HL-60 (cell line): ENCODE measurements around the gene IFI27.

Source experiments
- DNase-seq, 2 experiments: peaks; one replicate each; pipeline ENCODE4 v3.0.0-alpha.2; 2010 to 2020; ENCODE audit warnings: low read depth in 1 of 2, low spot score in 1 of 2
- H3K27ac ChIP-seq: fragments of 250-450 bp; sonication (Bioruptor Pico); replicated peaks from 2 replicates; pipeline ENCODE4 v1.5.1; 2020; ENCODE audit warnings: mild to moderate bottlenecking, moderate library complexity
- H3K27me3 ChIP-seq: fragments of 250-450 bp; sonication (Bioruptor Pico); 2 replicates; pipeline ENCODE4 v1.5.1; 2021; ENCODE audit warnings: mild to moderate bottlenecking, moderate library complexity; ENCODE audit not compliant: insufficient read depth, poor library complexity, severe bottlenecking
- H3K4me3 ChIP-seq: replicated peaks from 2 replicates; pipeline ENCODE4 v1.5.1; 2011; ENCODE audit warnings: mild to moderate bottlenecking, control low read depth, low read length; ENCODE audit not compliant: insufficient read depth
- CTCF ChIP-seq: IDR thresholded peaks from one replicate; pipeline ENCODE4 v1.5.1; 2011; ENCODE audit warnings: low read length, control low read depth, inconsistent platforms; ENCODE audit not compliant: insufficient read depth
- GABPA ChIP-seq: IDR thresholded peaks from 2 replicates; pipeline ENCODE4 v1.6.1; 2012; ENCODE audit warnings: low read depth
- POLR2AphosphoS5 ChIP-seq: IDR thresholded peaks from 2 replicates; pipeline ENCODE4 v1.6.1; 2012; ENCODE audit warnings: low read depth
- SPI1 ChIP-seq: IDR thresholded peaks from 2 replicates; pipeline ENCODE4 v1.6.1; 2012; ENCODE audit warnings: low read depth, mild to moderate bottlenecking, borderline replicate concordance
- TF ChIP-seq, protein P1 (sequence below): IDR thresholded peaks from 2 replicates; pipeline ENCODE4 v1.6.1; 2012; ENCODE audit warnings: low read depth; ENCODE audit not compliant: insufficient replicate concordance

IFI27 gene

GRCh38 chr14:94139006-94139405, 28.5 kb downstream of the IFI27 start:
- TF ChIP-seq, protein P1, sequence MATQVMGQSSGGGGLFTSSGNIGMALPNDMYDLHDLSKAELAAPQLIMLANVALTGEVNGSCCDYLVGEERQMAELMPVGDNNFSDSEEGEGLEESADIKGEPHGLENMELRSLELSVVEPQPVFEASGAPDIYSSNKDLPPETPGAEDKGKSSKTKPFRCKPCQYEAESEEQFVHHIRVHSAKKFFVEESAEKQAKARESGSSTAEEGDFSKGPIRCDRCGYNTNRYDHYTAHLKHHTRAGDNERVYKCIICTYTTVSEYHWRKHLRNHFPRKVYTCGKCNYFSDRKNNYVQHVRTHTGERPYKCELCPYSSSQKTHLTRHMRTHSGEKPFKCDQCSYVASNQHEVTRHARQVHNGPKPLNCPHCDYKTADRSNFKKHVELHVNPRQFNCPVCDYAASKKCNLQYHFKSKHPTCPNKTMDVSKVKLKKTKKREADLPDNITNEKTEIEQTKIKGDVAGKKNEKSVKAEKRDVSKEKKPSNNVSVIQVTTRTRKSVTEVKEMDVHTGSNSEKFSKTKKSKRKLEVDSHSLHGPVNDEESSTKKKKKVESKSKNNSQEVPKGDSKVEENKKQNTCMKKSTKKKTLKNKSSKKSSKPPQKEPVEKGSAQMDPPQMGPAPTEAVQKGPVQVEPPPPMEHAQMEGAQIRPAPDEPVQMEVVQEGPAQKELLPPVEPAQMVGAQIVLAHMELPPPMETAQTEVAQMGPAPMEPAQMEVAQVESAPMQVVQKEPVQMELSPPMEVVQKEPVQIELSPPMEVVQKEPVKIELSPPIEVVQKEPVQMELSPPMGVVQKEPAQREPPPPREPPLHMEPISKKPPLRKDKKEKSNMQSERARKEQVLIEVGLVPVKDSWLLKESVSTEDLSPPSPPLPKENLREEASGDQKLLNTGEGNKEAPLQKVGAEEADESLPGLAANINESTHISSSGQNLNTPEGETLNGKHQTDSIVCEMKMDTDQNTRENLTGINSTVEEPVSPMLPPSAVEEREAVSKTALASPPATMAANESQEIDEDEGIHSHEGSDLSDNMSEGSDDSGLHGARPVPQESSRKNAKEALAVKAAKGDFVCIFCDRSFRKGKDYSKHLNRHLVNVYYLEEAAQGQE: no peak
- no peak for TF ChIP-seq CTCF
- no peak for TF ChIP-seq GABPA
- TF ChIP-seq POLR2AphosphoS5: no peak
- no peak for TF ChIP-seq SPI1
- no peak for DNase-seq
- H3K27ac ChIP-seq: no peak overlapping the region
- H3K4me3 ChIP-seq: no peak overlapping the region
- H3K27me3 ChIP-seq: peaks cover 3% of the 10 kb centered on the region

GRCh38 chr14:94139421-94139820, 28.9 kb downstream of the IFI27 start:
- no peak overlapping the region for H3K4me3 ChIP-seq
- H3K27ac ChIP-seq: no peak overlapping the region
- TF ChIP-seq POLR2AphosphoS5: no peak
- no peak for TF ChIP-seq GABPA
- no peak for TF ChIP-seq CTCF
- TF ChIP-seq SPI1: no peak
- TF ChIP-seq, protein P1: no peak
- DNase-seq: no peak
- peaks cover 3% of the 10 kb centered on the region for H3K27me3 ChIP-seq

DNA sequence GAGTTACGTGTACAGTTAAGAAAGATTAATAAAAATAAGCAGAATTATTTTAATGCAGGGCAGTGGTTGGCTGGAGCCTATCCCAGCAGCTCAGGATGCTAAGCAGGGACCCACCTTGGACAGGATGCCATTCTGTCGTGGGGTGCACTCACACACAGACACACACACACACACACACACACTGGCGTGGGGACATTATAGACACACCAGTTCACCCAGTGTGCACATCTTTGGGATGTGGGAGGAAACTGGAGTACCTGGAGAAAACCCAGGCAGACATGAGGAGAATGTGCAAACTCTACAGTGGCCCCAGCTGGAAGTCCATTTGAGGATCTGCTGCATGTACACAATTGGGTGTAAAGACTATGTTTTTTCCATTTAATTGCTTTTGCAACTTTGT, 31.7 kb downstream of the IFI27 start:
- H3K27ac ChIP-seq: no peak overlapping the region
- TF ChIP-seq GABPA (no peak), POLR2AphosphoS5 (no peak), CTCF (no peak)
- TF ChIP-seq, protein P1: no peak
- no peak for DNase-seq
- H3K27me3 ChIP-seq: no peaks in the 10 kb centered on the region
- no peak overlapping the region for H3K4me3 ChIP-seq
